SK-N-MC (cell line): Measurements from ENCODE around the gene NSRP1.

Experiments
- EZH2 ChIP-seq: fragments of 200-600 bp; sonication (generic); IDR thresholded peaks from one replicate; pipeline ENCODE4 v1.6.1; 2017; ENCODE audit warnings: antibody characterized with exemption
- POLR2AphosphoS5 ChIP-seq: IDR thresholded peaks from 2 replicates; pipeline ENCODE4 v1.6.1; 2012; ENCODE audit warnings: mild to moderate bottlenecking, low read depth, low read length, borderline replicate concordance

DNA sequence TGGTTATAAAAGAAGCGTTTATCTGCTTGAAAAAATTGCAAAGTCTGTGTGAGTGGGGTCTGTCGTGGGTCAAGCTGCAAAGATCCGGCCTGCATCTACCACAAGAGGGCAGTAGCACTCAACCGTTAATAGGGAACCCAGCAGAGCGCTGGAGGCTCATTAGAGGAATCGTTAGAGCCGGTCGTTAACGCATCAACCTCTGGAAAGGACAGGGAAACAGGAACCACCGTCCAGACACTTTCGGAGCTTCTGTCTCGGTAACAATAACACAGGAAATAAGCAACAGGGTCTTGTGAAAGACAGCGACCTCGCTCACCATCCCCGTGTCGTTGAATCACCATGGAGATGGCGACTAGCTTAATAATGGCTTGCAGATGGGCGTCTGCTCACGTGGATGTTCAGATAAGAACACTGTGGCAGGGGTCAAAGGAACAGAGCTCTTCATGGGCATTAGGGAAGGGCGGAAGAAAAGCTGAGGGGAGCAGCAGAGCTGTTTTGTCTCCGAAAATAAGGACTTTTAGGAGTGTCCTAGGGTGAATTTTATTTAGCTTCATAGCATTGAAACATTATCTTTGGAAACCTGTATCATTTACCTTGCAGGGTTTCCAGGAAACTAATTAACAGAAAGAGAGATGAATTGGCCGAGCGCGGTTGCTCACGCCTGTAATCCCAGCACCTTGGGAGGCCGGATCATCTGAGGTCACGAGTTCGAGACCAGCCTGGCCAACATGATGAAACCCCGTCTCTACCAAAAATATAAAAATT is 11.9 kb upstream of the NSRP1 start:
- TF ChIP-seq POLR2AphosphoS5 (no peak), EZH2 (no peak)
